GM19452 (cell line): ENCODE measurements around the gene LAMTOR1.
A peak's percentile ranks its signal among the peaks of the same experiment; 100 is the strongest.
"Not testable (repeated sequence)": the region's sequence is repeated elsewhere in the genome, so short reads cannot be mapped to it uniquely, and the experiment has no call there.

Source experiments
- ATAC-seq: cut with Tn5 transposase; IDR thresholded peaks from one replicate; pipeline ENCODE4 v1.9.1; 2021; ENCODE audit not compliant: unreplicated experiment

The LAMTOR1 gene

GRCh38 chr11:72102946-72103753 lies at the start of gene LAMTOR1:
LAMTOR1 (minus strand) TSS chr11:72103297; CDS start chr11:72103224, 73 bp downstream.
- peak; percentile 87 for ATAC-seq

- no peak for ATAC-seq
Observed at GRCh38 chr11:72150882-72151281, 47.8 kb upstream of the LAMTOR1 start.

- no peak for ATAC-seq
Observed at GRCh38 chr11:72146625-72147024, 43.5 kb upstream of the LAMTOR1 start.

- no peak for ATAC-seq
Observed at GRCh38 chr11:72144807-72145565, 41.9 kb upstream of the LAMTOR1 start.

GRCh38 chr11:72142543-72142942 lies 39.4 kb upstream of the LAMTOR1 start:
- ATAC-seq = not testable (repeated sequence)

GRCh38 chr11:72142086-72142485 lies 39.0 kb upstream of the LAMTOR1 start:
- not testable (repeated sequence) for ATAC-seq

DNA sequence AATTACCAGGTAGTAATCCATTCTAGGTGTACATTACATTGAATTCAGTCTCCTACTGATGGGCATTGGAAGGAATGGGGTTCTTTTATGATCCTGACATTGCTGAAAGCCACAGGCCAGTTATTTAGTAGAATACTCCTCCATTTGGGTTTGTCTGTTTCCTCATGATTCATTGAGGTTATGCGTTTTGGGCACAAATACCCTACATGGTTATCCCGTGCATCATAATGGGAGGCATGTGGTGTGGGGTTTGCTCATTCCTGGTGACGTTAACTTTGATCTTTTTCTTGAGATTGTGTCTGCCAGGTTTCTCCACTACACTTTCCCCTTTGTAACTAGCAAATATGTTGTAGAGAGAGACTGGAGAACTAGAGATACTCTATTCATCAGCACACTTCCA lies 38.0 kb upstream of the LAMTOR1 start:
- no peak for ATAC-seq

- ATAC-seq = no peak
Observed at GRCh38 chr11:72140661-72141060, 37.6 kb upstream of the LAMTOR1 start.

GRCh38 chr11:72139500-72139899 lies 36.4 kb upstream of the LAMTOR1 start:
- no peak for ATAC-seq

DNA sequence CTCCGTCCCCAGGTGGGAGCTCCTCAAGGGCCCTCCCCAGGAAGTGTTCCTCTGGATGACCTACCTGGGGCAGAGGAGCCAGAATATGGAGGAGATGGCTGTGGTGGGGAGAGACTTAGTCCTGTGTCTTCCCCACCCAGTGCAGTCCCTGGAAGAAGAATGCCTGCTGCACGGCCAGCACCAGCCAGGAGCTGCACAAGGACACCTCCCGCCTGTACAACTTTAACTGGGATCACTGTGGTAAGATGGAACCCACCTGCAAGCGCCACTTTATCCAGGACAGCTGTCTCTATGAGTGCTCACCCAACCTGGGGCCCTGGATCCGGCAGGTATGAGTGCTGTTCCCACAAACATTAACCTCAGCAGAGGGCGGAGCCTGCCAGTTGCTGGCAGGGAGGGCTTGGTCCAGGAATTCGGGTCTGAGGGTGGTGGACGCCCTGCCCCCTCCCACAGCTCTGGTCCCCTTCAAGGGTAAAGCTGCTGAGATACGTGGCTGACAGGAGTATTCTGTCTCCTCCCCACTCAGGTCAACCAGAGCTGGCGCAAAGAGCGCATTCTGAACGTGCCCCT lies 35.8 kb upstream of the LAMTOR1 start:
- no peak for ATAC-seq

DNA sequence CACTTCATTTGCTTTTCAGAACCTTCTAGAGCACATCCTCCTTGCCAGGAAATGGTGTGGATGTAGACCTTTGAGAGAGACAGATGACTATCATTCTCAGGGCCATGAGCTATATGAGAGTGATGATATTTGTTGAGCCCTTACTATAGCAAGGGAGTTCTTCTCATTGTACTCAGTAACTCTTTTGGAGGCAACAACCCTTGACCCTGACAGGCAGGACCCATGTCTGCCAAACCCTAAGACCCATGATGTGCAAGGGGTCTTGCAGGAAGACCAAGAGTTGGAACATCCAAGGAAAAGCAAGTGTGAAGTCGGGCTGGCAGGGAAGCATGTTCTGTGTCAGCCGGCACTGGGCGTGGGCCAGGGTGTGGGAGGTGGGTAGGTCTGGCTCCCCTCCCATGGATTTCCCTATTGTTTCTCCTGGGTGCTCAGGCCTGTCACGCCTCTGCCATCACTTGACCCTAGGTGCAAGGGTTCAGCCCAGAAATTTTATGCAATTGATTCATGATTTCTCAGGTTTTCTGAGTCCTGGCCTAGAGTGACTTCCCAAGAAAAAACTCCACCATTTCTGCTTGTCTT lies 33.7 kb upstream of the LAMTOR1 start:
- ATAC-seq = no peak

- no peak for ATAC-seq
Observed at GRCh38 chr11:72135891-72136683, 33.0 kb upstream of the LAMTOR1 start.

DNA sequence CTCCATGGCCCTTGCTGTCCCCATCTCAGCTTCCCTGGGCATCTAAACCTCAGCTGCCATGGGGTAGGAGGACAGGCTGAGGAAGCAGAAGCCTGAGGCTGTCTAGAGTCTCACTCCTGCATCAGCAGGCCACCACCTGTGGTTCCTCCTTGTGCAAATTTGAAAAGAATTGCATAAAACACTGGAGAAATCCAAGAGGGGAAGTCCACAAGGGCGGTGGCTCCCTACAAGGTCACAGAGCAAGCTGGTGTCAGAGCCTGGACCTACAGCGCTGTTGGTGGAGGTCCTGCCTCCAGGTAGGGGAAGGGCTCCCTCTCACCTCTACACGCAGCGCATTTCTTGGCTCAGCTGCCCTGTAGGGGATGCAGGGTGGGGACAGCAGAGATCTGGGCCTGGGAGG lies 32.4 kb upstream of the LAMTOR1 start, which contains the start of gene FOLR3:
Gene FOLR3, plus strand, starts transcription at position 253 of the 400 bp plus-strand sequence. CDS start 228 bp downstream, outside the sequence.
- not testable (repeated sequence) for ATAC-seq

DNA sequence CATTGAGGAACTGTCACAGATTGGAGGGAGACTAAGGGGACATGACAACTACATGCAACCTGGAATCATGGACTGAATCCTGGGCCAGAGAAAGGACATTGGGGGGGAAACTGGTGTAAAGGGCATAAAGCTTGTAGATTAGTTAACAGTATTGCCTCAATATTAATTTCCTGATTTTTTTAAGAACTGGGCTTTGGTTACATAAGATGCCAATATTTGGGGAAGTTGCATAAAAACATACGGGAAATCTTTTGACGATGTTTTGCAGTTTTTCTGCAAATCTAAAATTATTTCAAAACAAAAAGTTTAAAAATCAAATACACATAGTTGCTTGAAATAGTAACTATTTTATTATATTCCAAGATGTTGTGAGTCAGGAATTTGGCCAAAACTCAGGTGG lies 29.5 kb upstream of the LAMTOR1 start:
- ATAC-seq = no peak

DNA sequence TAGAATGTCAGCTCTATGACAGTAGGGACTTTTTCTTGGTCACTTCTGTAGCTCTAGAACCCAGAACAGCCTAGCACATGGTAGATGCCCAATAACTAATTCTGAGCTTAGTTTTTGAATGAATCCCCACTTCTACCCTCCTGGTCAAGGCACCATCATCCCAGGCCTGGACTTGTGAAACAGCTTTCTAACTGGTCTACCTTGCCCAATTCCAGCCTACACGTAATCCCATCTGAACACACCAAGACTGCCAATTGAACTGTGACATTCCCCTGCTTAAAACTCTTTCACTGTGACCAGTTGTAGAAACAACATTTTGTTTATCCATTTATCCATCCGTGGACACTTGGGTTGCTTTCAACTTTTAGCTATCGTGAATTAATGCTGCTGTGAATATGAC lies 26.3 kb upstream of the LAMTOR1 start:
- no peak for ATAC-seq

- no peak for ATAC-seq
Observed at GRCh38 chr11:72127923-72128322, 24.8 kb upstream of the LAMTOR1 start.

DNA sequence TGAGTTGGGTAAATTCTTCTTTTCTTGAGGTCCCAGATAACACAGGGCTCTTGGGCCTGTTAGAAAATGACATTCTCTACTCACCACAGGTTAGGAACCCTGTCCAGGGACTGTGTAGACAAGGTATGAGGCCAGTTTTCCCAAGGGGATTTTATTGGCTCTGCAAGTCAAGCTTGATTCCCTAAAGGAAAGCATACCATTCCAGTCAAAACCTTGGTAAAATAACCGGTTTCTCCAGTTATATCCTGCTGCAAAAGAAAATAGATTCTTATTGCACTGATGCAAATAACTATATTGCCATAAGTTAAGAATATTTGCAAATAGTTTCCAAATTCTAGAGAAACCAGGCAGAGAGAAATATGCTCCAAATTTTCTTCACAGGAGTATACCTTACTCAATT lies 22.9 kb upstream of the LAMTOR1 start:
- no peak for ATAC-seq

DNA sequence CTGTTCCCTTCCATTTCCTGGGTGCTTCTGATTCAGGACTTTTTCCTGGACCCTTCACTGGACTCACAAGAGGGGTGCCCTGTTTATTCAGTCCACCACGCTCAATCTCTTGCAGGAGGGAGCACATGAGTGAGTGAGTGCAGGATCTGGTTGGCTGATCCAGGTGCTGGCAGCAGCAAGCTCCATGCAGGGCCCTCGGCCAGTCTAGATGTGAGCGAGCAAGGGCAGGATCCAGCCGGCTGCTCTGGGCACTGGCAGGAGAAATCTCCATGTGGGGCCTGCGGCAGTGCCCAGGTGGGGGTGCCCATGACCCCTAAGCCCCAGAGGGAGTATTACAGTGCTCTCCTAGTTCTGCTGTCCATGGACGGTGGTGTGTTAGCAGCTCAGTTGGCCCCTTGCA lies 20.9 kb upstream of the LAMTOR1 start:
- ATAC-seq = no peak

DNA sequence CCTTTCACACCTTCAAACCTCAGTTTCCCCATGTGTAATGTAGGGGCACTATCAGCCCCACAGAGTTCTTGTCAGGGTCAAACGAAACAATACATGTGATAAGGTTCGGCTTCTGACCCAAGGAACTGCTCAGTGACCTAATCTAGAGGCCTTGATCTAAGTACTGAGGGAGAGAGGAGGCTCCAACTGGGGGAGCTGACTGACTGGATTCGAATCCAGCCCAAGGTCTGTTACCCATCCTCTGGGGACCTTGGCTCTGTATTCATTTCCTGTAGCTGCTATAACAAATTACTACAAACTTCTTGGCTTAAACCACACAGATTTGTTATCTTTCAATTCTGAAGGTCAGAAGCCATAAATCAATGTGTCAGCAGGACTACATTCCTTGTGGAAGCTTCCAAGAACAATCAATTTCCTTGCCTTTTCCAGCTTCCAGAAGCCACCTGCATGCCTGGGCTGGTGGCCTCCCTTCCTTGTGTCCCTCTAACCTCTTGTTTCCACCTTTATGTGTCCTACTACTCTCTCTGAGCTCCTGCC lies 20.1 kb upstream of the LAMTOR1 start:
- no peak for ATAC-seq

- ATAC-seq = no peak
Observed at GRCh38 chr11:72122607-72123006, 19.5 kb upstream of the LAMTOR1 start.
